Measurements from ENCODE around the gene SNX27. TPM values are rescaled to one million over a fixed set of nuclear protein-coding genes. Genes with fewer than 3 reads are reported as not detected.
A peak's percentile ranks its signal among the peaks of the same experiment; 100 is the strongest.

Gene SNX27
- total RNA-seq, 1 experiment from 2014 or later, result 42.2 TPM

DNA sequence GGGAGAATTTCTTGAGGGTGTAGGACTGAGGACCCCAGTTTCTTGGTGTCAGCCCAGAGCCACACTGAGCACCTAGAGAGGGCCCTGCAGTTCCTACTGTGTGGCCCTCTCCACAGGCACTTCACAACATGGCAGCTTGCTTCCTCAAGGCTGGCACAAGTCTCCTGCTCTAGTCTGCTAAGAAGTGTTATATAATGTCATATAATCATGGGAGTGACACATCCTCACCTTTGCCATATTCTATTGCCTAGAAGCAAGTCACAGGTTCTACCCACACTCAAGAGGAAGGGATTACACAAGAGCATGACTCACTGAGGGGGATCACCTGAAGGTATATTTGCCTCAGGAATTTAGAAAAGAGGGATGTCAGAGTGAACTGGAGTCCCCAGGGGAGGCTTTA is 5.5 kb upstream of the SNX27 start:
- no peaks in the 10 kb centered on the region for H4K20me1 ChIP-seq (ENCODE audit: insufficient read depth)
- ATAC-seq, result peak; percentile 33
- peak; percentile 29 for DNase-seq (ENCODE audit: low read depth, low spot score)
- H3K27ac ChIP-seq (ENCODE audit: low read depth, low read length), result no peak overlapping the region
- no peaks in the 10 kb centered on the region for H3K36me3 ChIP-seq (ENCODE audit: control insufficient read depth in 1 of 2, insufficient read depth in 2 of 2, low read length in 2 of 2)
- peak overlapping the region; percentile 54 for H3K4me2 ChIP-seq (ENCODE audit: low read length)
- H3K9me3 ChIP-seq (ENCODE audit: control insufficient read depth in 1 of 2, insufficient read depth in 1 of 2, low read depth in 1 of 2, low read length in 2 of 2), result no peaks in the 10 kb centered on the region
- no peaks in the 10 kb centered on the region for H3K9me2 ChIP-seq (ENCODE audit: insufficient read depth)
- peaks cover 5 to 37% of the 10 kb centered on the region in 2 experiments for H3K4me1 ChIP-seq (ENCODE audit: control insufficient read depth in 1 of 2, insufficient read depth in 2 of 2, low read length in 2 of 2)
- ChIA-PET POLR2A (interaction anchor here (1.0 kb wide), 1 partner anchor 27 kb away, joined by 3 read pairs; no protein-coding TSS in a partner anchor), RAD21 (ENCODE audit: low non-redundant PET in 1 of 2, low total read pairs in 2 of 2, uncharacterized antibody in 2 of 2, unreplicated experiment in 2 of 2) (interaction anchor here in 1 of 2 experiments (0.6 kb wide), 1 partner anchor 14 kb away, joined by 3 read pairs; no protein-coding TSS in a partner anchor), CTCF (interaction anchor here (0.9 to 3.8 kb wide), 2 partner anchors 12 to 13 kb away, joined by 4 to 13 read pairs; no protein-coding TSS in a partner anchor)
- H3K27me3 ChIP-seq (ENCODE audit: insufficient read depth, low read length), result no peaks in the 10 kb centered on the region
- H2AFZ ChIP-seq (ENCODE audit: low read depth, low read length, poor library complexity, severe bottlenecking), result peak overlapping the region; percentile 6
- TF ChIP-seq SP1 (IDR thresholded peaks at IDR 0.05; ENCODE audit: low read depth) (peak; percentile 26), YY1 (IDR thresholded peaks at IDR 0.05; ENCODE audit: extremely low read depth, insufficient replicate concordance, low read depth, low read length) (no peak), RAD21 (IDR thresholded peaks at IDR 0.05; ENCODE audit: low read depth) (no peak), FOSL1 (IDR thresholded peaks at IDR 0.05; ENCODE audit: low read depth) (peak; percentile 66), ZNF274 (IDR thresholded peaks at IDR 0.05; ENCODE audit: low read depth, low read length) (no peak), SRF (IDR thresholded peaks at IDR 0.05; ENCODE audit: low read depth) (no peak), POLR2A (IDR thresholded peaks at IDR 0.05; ENCODE audit: borderline replicate concordance, extremely low read depth, insufficient read depth, insufficient read length) (no peak), JUND (IDR thresholded peaks at IDR 0.05) (peak; percentile 60), EZH2 (IDR thresholded peaks at IDR 0.05) (no peak), CBX3 (IDR thresholded peaks at IDR 0.05; ENCODE audit: low read depth) (no peak), CEBPB (IDR thresholded peaks at IDR 0.05; ENCODE audit: low read depth) (peak; percentile 94), TCF7L2 (IDR thresholded peaks at IDR 0.05; ENCODE audit: borderline replicate concordance, extremely low read depth, insufficient read depth, insufficient read length) (no peak)
- TF ChIP-seq, protein P1, sequence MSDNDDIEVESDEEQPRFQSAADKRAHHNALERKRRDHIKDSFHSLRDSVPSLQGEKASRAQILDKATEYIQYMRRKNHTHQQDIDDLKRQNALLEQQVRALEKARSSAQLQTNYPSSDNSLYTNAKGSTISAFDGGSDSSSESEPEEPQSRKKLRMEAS (IDR thresholded peaks at IDR 0.05), result no peak
- H3K9ac ChIP-seq (ENCODE audit: low read length), result no peak overlapping the region
- intact Hi-C loops (cut with micrococcal nuclease), result no loop called here
- BruUV-seq (replicated peaks), result no TSS peak
- H3K4me3 ChIP-seq (replicated peaks in 1 of 2; ENCODE audit: low read depth in 1 of 2, low read length in 2 of 2), result no peak overlapping the region
- no peaks in the 10 kb centered on the region for H3K79me2 ChIP-seq (ENCODE audit: insufficient read depth, low read length)

All from HCT116 (cell line).